Fibroblast of skin of left biceps (primary cell): ENCODE data around the gene CA6.
"Not testable (repeated sequence)": the region's sequence is repeated elsewhere in the genome, so short reads cannot be mapped to it uniquely, and the experiment has no call there.

Experiments
- DNase-seq, 2 experiments: peaks; one replicate each; pipeline ENCODE4 v3.0.0-alpha.2; 2013; ENCODE audit warnings: low read depth in 2 of 2

Gene CA6

GRCh38 chr1:8969937-8970336, 24.3 kb downstream of the CA6 start:
- no peak for DNase-seq

- DNase-seq, result no peak
These were observed 25.2 kb downstream of the CA6 start for GRCh38 chr1:8970870-8971337.

- no peak for DNase-seq
These were observed 28.9 kb downstream of the CA6 start for GRCh38 chr1:8974551-8974950.

GRCh38 chr1:8976338-8976737, 30.7 kb downstream of the CA6 start:
- no peak for DNase-seq

- DNase-seq, result no peak
These were observed 31.3 kb downstream of the CA6 start for GRCh38 chr1:8976896-8977450.

GRCh38 chr1:8980656-8981055, 35.0 kb downstream of the CA6 start:
- no peak for DNase-seq

- DNase-seq, result no peak
These were observed 35.5 kb downstream of the CA6 start for GRCh38 chr1:8981169-8981568.

GRCh38 chr1:8984203-8984602, 38.5 kb downstream of the CA6 start:
- no peak for DNase-seq

DNA sequence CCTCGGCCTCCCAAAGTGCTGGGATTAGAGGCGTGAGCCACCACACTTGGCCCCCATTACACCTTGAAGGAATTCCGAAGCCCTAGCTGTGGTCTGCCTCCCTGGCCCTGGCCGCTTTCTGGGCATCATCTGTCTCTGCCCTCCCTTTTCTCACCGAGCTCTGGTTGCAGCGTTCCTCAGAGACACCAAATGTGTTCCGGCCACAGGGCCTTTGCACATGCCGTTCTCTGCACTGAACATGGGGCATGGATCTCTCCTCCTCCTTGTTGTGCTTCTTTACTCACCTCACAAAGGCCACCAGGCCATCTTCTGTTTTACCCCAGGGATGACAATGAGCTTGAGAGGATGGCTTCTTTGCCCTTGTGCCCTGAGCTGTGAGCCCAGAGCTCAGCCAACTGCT, 39.3 kb downstream of the CA6 start:
- no peak for DNase-seq

GRCh38 chr1:8985915-8986813, 40.5 kb downstream of the CA6 start:
- peak; percentile 74 to 79 for DNase-seq

GRCh38 chr1:8986814-8987190, 41.1 kb downstream of the CA6 start:
- DNase-seq, result no peak

- DNase-seq, result no peak
These were observed 42.4 kb downstream of the CA6 start for GRCh38 chr1:8987881-8988617.

DNA sequence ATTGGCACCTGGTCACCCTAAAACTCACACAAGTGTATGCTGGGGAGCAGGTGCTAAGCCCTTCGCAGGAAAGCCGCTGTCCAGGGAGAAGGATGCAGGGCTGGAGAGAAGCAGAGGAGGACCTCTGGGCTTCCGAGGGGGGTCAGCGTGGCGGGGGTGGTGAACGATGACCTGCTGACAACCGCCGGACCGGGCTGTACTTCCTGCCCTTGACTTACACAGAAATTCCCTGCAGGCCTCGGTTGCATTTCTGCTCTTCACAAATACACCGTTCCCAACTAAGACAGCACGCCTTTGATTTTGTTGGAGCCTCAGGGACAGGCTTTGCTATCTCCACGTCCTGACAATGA, 42.9 kb downstream of the CA6 start:
- no peak for DNase-seq

- no peak for DNase-seq
These were observed 43.4 kb downstream of the CA6 start for GRCh38 chr1:8989061-8989460.

DNA sequence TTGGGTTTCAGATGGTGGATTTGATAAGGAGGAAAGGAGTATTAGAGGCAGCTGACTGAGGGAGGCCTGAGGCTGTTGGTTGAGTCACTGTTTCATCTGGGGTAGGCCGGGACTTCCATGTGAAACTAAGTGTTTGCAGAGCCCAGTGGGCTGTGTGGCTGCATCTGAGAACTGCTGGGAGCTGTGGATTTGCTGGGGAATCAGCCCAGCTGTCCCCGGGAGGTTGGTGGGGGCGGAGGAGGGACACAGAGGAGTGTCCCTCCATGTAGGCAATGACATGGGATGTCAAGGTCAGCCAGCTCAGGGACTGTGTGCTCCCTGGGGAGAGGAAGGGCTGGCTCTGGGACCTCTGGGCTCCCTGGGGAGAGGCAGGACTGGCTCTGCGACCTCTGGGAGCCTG, 44.2 kb downstream of the CA6 start:
- no peak for DNase-seq

DNA sequence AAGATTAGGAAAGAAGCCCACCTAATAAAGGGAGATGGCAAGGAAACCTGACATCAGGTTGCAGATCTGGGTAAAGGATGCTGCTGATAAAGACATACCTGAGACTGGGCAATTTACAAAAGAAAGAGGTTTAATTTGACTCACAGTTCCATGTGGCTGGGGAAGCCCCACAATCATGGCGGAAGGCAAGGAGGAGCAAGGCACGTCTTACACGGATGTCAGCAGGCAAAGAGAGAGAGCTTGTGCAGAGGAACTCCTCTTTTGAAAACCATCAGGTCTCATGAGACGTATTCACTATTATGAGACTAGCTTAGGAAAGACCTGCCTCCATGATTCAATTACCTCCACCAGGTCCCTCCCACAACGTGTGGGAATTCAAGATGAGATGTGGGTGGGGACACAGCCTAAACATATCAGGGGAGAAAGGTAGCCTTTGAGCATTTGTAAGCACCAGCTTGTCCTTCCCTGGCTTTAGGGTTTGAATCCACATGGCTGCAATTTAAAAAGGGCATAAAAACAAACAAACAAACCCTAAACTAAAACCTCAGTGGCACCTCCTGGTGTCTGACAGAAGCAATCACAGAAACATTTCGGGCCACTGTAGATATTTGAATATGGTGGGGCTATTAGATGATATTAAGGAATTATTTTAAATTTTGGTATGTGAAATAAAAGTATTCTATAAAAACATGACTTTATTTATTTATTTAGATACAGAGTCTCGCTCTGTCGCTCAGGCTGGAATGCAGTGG, 47.4 kb downstream of the CA6 start:
- no peak for DNase-seq

GRCh38 chr1:8993962-8994675, 48.5 kb downstream of the CA6 start:
- DNase-seq, result not testable (repeated sequence)

- not testable (repeated sequence) for DNase-seq
These were observed 56.0 kb downstream of the CA6 start for GRCh38 chr1:9001534-9002214.

DNA sequence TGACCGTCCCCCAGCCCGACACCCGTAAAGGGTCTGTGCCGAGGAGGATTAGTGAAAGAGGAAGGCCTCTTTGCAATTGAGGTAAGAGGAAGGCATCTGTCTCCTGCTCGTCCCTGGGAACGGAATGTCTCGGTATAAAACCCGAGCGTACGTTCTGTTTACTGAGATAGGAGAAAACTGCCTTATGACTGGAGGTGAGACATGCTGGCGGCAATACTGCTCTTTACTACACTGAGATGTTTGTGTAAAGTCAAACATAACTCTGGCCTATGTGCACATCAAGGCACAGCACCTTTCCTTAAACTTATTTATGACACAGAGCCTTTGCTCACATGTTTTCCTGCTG, 56.5 kb downstream of the CA6 start:
- not testable (repeated sequence) for DNase-seq

DNA sequence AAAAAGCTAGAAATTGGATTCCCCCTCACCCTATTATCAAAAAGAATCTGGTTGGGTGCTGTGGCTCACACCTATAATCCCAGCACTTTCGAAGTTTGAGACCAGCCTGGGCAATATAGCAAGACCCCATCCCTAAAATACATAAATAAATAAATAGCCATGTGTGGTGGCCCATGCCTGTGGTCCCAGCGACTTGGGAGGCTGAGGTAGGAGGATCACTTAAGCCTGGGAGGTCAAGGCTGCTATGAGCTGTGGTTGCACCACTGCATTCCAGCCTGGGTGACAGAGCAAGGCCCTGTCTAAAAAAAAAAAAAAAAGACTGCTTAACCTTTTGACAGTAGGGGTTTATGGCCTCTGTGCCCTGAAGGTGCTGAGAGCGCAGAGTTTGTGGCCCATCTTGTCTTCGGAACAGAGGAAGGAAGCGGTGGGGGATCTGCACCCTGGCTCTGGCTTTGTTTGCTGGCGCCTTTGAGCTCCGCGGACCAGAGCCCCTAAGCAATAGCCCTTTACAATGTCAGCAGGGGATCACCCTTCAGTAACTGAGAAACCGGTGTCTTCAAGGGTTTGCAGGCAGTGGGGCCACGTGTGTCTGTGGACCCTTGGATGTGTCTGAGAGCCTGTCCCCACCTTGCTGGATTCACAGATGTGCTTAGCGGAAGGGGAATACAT, 58.5 kb downstream of the CA6 start:
- no peak for DNase-seq
